GM12873 (cell line): Measurements from ENCODE around the gene SERPINB5.

Experiments used
- TF ChIP-seq, protein P1 (sequence below): IDR thresholded peaks from 2 replicates; pipeline ENCODE4 v1.5.1; 2012; ENCODE audit warnings: low read depth, mild to moderate bottlenecking, moderate library complexity, low read length, control low read depth; ENCODE audit not compliant: insufficient read depth; ENCODE audit errors: missing control alignments

The SERPINB5 gene

DNA sequence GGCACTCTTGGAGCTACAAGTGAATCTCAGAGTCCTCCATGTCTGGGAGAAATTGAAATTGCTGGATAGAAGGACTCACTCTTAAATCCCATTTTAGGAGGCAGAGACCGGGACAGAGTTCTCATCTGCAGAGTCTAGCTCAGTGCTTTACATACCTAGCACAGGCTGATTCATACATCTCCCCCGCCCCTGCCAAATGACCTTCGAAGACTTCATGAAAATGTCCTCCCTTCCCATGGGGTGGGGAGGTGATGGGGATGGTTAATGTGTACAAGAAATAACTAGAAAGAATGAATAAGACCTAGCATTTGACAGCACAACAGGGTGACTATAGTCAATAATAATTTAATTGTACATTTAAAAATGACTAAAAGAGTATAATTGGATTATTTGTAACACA is 8.2 kb upstream of the SERPINB5 start:
- TF ChIP-seq, protein P1, sequence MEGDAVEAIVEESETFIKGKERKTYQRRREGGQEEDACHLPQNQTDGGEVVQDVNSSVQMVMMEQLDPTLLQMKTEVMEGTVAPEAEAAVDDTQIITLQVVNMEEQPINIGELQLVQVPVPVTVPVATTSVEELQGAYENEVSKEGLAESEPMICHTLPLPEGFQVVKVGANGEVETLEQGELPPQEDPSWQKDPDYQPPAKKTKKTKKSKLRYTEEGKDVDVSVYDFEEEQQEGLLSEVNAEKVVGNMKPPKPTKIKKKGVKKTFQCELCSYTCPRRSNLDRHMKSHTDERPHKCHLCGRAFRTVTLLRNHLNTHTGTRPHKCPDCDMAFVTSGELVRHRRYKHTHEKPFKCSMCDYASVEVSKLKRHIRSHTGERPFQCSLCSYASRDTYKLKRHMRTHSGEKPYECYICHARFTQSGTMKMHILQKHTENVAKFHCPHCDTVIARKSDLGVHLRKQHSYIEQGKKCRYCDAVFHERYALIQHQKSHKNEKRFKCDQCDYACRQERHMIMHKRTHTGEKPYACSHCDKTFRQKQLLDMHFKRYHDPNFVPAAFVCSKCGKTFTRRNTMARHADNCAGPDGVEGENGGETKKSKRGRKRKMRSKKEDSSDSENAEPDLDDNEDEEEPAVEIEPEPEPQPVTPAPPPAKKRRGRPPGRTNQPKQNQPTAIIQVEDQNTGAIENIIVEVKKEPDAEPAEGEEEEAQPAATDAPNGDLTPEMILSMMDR = no peak

DNA sequence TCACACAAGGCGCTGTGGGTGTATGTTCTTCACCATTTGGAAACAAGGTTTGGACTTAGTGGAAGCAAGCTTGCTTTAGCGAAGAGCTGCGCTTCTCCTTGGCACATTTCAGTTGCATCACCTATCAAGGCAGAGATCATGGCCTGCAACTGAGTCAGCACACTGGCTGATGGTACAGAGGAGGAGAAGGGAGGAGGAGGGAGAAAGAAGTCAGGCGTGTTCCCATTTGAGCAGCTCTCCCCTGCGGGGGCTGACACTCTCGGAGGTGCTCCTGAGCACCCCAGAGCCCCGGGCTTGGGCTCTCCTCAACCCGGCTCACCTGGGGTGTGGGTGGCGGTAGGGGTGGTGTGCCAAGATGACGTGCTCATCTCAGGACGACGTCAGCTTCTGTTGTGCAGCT is 6.0 kb upstream of the SERPINB5 start:
- TF ChIP-seq, protein P1 = no peak

DNA sequence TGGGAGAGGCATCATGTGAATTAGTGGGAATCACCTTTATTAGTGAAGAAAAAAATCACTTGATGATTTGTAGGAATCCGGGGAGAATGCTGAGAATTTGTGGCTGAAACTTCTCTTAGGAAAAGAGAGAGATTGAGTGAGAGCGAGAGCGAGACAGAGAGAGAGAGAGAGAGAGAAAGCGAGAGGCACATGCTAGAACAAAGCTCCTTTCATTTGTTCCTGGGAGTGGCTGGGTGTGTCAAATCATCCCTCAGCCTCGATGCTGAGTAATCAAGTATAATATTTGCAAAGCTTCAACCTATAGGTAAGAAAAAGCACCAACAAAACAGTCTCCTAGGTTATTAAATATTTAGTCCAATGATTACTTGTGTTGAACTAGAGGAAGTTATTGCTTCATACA is 4.4 kb upstream of the SERPINB5 start:
- TF ChIP-seq, protein P1 = no peak

DNA sequence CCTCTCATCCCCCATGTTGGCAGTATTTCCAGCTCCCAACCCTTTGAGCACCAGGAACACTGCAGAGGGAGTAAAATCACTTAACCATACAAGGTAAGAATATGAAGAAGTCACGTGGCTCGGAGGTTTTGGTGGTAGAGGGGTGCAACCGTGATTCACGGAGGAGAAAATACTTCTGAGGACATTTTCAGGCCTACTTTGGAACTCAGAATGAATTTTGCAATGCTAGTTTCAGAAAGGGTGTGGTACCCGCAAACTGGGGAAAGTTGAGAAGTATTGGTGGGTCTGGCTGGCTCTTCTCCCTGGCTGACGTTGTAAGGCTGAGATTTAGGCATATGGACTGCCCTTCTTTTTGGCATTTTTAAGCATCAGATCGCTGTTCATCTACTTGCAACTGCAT is 442 bp downstream of the SERPINB5 start:
- TF ChIP-seq, protein P1 = no peak

DNA sequence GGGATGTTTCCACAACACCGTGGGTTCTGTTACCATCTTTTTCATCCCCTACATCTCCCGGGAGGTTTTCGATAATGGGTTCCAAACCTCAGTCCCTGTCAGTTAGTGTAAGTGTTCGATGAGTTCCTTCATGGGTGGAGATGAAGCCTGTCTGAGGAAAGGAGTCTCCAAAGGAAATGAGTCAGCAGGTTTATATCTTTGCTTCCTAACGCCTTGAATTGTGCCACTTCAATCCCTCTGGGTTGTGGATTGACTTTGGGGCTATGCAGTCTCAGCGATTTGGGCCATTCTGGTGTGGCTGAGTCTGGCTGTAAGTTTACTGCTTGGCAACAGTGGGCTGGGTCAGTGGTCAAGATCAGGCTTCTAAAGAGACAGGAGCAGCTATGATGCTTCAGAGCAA is 1.2 kb downstream of the SERPINB5 start:
- TF ChIP-seq, protein P1 = no peak

DNA sequence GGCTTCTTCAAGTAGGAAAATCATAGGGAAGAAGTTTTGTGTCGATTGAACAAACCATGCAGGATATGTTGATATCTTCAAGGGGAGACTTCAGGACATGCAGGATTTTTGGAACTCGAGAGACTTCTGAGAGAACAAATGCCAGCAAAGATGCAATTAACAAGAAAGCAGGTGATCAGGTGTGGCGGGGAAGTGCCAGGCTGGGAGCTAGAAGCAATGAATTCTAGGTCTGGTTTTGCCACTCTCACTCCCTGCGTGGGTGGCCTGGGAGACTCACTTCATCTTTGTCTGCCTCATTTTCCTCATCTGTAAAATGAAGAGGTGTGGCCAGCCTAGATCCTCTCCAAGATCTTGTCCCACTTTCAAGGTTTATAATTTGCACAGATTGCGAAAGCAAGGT is 3.1 kb downstream of the SERPINB5 start:
- TF ChIP-seq, protein P1 = no peak

DNA sequence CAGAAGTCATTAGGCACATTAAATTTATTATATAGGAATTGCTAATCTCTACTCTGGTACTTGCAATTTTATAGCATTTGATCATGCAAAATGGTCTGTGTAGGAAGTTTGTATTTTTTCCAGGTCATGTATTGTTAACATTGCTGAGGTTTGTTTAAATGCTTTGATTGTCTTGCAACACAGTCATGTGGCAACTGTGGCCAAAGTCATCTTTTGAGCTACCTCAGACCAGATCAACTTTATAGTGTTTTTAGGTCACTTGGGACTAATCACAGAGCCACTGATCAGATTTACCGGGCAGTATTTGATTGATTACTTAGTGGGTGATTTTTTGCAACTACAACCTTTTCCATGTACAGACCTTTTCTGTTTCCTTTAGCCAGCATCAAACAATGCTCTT is 3.7 kb downstream of the SERPINB5 start:
- TF ChIP-seq, protein P1 = no peak
